Tibial artery (tissue), 4 donors: Measurements from ENCODE around the gene SLFN13.

ENCODE experiments used
- DNase-seq, 2 donors: peaks; one replicate each; pipeline ENCODE4 v3.0.0-alpha.2; 2019
- H3K27ac ChIP-seq, 2 donors: fragments of 200-600 bp; sonication (generic) in 1 of 2; 1 replicate in 1 of 2; 2 replicates in 1 of 2; pipeline ENCODE4 v1.5.1; 2018 to 2019; ENCODE audit warnings: mild to moderate bottlenecking in 1 of 2
- H3K27me3 ChIP-seq, 2 donors: fragments of 200-600 bp; sonication (generic) in 1 of 2; one replicate each; pipeline versions ENCODE4 v1.5.1 to v1.6.0; 2016 to 2019
- H3K36me3 ChIP-seq, 3 donors: fragments of 200-600 bp; sonication (generic) in 2 of 3; one replicate each; pipeline ENCODE4 v1.5.1; 2016 to 2019; ENCODE audit warnings: mild to moderate bottlenecking in 2 of 3
- H3K4me1 ChIP-seq, 4 donors: fragments of 200-600 bp; sonication (generic) in 2 of 4; 1 replicate in 3 of 4; 2 replicates in 1 of 4; pipeline ENCODE4 v1.5.1; 2016 to 2019
- H3K4me3 ChIP-seq, 2 donors: fragments of 200-600 bp; sonication (generic) in 1 of 2; 1 replicate in 1 of 2; 2 replicates in 1 of 2; pipeline ENCODE4 v1.5.1; 2018 to 2019; ENCODE audit warnings: mild to moderate bottlenecking in 2 of 2
- H3K9me3 ChIP-seq, 3 donors: fragments of 200-600 bp; sonication (generic) in 1 of 3; one replicate each; pipeline ENCODE4 v1.5.1; 2016 to 2019
- intact Hi-C: fragments of 100-400 bp; cut with DNase I; formaldehyde crosslinking; loops from one replicate; pipeline ENCODE4 v1.15.0; 2023; ENCODE audit warnings: low total_unique reads
- TF ChIP-seq, protein P1 (sequence below), 2 experiments: fragments of 200-600 bp in 1 of 2; fragments of 450-650 bp in 1 of 2; IDR thresholded peaks; one replicate each; pipeline ENCODE4 v1.5.1; 2017 to 2019; ENCODE audit warnings: antibody characterized with exemption in 2 of 2, mild to moderate bottlenecking in 1 of 2, moderate library complexity in 1 of 2

The SLFN13 gene, protein sequence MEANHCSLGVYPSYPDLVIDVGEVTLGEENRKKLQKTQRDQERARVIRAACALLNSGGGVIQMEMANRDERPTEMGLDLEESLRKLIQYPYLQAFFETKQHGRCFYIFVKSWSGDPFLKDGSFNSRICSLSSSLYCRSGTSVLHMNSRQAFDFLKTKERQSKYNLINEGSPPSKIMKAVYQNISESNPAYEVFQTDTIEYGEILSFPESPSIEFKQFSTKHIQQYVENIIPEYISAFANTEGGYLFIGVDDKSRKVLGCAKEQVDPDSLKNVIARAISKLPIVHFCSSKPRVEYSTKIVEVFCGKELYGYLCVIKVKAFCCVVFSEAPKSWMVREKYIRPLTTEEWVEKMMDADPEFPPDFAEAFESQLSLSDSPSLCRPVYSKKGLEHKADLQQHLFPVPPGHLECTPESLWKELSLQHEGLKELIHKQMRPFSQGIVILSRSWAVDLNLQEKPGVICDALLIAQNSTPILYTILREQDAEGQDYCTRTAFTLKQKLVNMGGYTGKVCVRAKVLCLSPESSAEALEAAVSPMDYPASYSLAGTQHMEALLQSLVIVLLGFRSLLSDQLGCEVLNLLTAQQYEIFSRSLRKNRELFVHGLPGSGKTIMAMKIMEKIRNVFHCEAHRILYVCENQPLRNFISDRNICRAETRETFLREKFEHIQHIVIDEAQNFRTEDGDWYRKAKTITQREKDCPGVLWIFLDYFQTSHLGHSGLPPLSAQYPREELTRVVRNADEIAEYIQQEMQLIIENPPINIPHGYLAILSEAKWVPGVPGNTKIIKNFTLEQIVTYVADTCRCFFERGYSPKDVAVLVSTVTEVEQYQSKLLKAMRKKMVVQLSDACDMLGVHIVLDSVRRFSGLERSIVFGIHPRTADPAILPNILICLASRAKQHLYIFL

GRCh38 chr17:35448214-35448898 is at the start of gene SLFN13:
Gene SLFN13, minus strand, starts transcription at chr17:35448766. Its CDS starts 3,086 bp downstream, at chr17:35445680.
- Histone ChIP-seq H3K4me1 (peaks cover 0 to 22% (median 4%) of the 10 kb centered on the region in 4 donors), H3K4me3 (peak within 1 kb of the TSS; percentile 48 to 63), H3K9me3 (no peaks in the 10 kb centered on the region), H3K36me3 (no peaks in the 10 kb centered on the region), H3K27ac (peak within 1 kb of the TSS in 1 of 2 donors; percentile 1), H3K27me3 (peaks cover 2 to 18% of the 10 kb centered on the region in 2 donors)
- intact Hi-C loops: no loop called here
- peak; percentile 53 to 75 for DNase-seq
- TF ChIP-seq, protein P1, sequence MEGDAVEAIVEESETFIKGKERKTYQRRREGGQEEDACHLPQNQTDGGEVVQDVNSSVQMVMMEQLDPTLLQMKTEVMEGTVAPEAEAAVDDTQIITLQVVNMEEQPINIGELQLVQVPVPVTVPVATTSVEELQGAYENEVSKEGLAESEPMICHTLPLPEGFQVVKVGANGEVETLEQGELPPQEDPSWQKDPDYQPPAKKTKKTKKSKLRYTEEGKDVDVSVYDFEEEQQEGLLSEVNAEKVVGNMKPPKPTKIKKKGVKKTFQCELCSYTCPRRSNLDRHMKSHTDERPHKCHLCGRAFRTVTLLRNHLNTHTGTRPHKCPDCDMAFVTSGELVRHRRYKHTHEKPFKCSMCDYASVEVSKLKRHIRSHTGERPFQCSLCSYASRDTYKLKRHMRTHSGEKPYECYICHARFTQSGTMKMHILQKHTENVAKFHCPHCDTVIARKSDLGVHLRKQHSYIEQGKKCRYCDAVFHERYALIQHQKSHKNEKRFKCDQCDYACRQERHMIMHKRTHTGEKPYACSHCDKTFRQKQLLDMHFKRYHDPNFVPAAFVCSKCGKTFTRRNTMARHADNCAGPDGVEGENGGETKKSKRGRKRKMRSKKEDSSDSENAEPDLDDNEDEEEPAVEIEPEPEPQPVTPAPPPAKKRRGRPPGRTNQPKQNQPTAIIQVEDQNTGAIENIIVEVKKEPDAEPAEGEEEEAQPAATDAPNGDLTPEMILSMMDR (IDR thresholded peaks at IDR 0.05): no peak

GRCh38 chr17:35496451-35497290 is 48.1 kb upstream of the SLFN13 start:
- Histone ChIP-seq H3K27ac (no peak overlapping the region), H3K4me3 (no peak overlapping the region), H3K27me3 (peaks cover 6 to 94% of the 10 kb centered on the region in 2 donors), H3K4me1 (peaks cover 0 to 6% (median 3%) of the 10 kb centered on the region in 4 donors), H3K9me3 (no peaks in the 10 kb centered on the region), H3K36me3 (no peaks in the 10 kb centered on the region)
- no peak for DNase-seq
- intact Hi-C loops: no loop called here
- TF ChIP-seq, protein P1 (IDR thresholded peaks at IDR 0.05): no peak

DNA sequence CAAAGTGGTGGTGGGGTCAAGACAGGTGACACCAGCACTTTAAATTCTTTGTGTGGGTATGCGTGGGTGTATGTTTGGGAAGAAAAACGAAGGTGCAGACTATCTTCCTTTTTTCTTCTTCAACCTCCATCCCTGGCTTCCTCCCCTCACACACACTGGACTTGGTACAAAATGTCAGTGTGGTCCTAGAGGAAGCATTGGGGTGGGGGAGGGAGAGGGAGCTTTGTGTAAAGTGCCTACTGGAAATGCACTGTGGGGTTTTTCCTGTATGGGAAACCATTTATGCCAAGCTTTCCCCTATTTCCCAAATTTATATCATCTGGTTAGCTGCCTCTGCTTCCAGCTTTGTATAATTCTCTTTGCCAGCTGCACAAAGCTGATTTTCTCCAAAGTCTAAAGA is 44.5 kb upstream of the SLFN13 start:
- DNase-seq: no peak
- no peaks in the 10 kb centered on the region for H3K36me3 ChIP-seq
- H3K9me3 ChIP-seq: no peaks in the 10 kb centered on the region
- peaks cover 0 to 8% (median 4%) of the 10 kb centered on the region in 4 donors for H3K4me1 ChIP-seq
- no peak overlapping the region for H3K4me3 ChIP-seq
- no peak overlapping the region for H3K27ac ChIP-seq
- H3K27me3 ChIP-seq: peaks cover 6 to 96% of the 10 kb centered on the region in 2 donors
- TF ChIP-seq, protein P1 (IDR thresholded peaks at IDR 0.05): no peak
- intact Hi-C loops: no loop called here

- intact Hi-C loops: no loop called here
- Histone ChIP-seq H3K27ac (no peak overlapping the region), H3K9me3 (no peaks in the 10 kb centered on the region), H3K36me3 (no peaks in the 10 kb centered on the region), H3K27me3 (peaks cover under 1 to 97% of the 10 kb centered on the region in 2 donors), H3K4me3 (no peak overlapping the region), H3K4me1 (peaks cover 0 to 17% (median 13%) of the 10 kb centered on the region in 4 donors)
- TF ChIP-seq, protein P1 (IDR thresholded peaks at IDR 0.05): no peak
- no peak for DNase-seq
Observed at GRCh38 chr17:35491417-35491816, 42.9 kb upstream of the SLFN13 start.
